Heart left ventricle (tissue), 13 donors: Measurements from ENCODE around the gene CMIP.

Experiments
- POLR2A ChIP-seq, 2 donors: fragments of 450-650 bp; IDR thresholded peaks; one replicate each; pipeline ENCODE4 v1.6.1; 2017; ENCODE audit warnings: antibody characterized with exemption in 2 of 2, mild to moderate bottlenecking in 2 of 2, moderate library complexity in 2 of 2
- TF ChIP-seq, protein P1 (sequence below), 12 donors: fragments of 200-600 bp; sonication (generic) in 4 of 12; IDR thresholded peaks; one replicate each; pipeline versions ENCODE4 v1.5.0 to v1.8.0; 2018 to 2022; ENCODE audit warnings: antibody characterized with exemption in 12 of 12, mild to moderate bottlenecking in 5 of 12
- donor health status: ischemic (EF 13 %, LVEDD 7.1; RV severe dilation, severe dysfunction).
- donor health status: DM: no; HTN: yes; CAD: no.
- donor health status: DM: no; HTN: no; CAD: no.
- donor health status: ischemic (EF 25% LVEDD 6.9; RV normal size, moderate dysfunction).
- donor health status: ischemic (EF 25% LVEDD 5.7; RV mildly dilated, moderate dysfunction).
- donor health status: ischemic (EF 35%, LVEDD 5.7; RV mildly dilated, moderate dysfunction).
- donor health status: nonischemic (EF 11% LVEDD 7.7; RV severe dilation, severe dysfunction).
- donor health status: DM: yes; HTN: yes; CAD: no.
- donor health status: PGD.
- donor health status: ischemic (EF 29% LVEDD 5.4; RV normal size, mild dysfunction).
- donor health status: nonischemic (EF 23%, LVEDD 6.1; RV moderate dilation, normal function).

DNA sequence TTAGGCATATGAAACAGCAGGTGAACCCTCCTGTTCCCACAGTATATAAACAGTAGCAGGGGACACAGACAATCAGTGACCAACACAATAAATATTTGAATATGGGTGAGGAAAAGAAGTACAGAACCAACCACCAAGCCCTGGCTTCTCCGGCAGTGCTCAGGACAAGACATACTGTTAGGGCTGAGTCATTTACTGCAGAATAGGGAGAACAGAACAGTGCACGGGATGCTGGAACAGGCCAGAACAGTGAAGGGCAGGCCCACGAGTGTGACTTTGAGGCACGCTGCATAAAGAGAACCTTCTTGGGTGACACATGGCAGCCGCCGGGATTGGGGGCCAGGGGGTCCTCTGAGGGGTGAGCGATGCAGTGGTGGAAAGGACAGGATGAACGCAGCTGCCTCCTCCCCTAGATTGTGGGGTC, 160.4 kb downstream of the CMIP start:
- TF ChIP-seq, protein P1, sequence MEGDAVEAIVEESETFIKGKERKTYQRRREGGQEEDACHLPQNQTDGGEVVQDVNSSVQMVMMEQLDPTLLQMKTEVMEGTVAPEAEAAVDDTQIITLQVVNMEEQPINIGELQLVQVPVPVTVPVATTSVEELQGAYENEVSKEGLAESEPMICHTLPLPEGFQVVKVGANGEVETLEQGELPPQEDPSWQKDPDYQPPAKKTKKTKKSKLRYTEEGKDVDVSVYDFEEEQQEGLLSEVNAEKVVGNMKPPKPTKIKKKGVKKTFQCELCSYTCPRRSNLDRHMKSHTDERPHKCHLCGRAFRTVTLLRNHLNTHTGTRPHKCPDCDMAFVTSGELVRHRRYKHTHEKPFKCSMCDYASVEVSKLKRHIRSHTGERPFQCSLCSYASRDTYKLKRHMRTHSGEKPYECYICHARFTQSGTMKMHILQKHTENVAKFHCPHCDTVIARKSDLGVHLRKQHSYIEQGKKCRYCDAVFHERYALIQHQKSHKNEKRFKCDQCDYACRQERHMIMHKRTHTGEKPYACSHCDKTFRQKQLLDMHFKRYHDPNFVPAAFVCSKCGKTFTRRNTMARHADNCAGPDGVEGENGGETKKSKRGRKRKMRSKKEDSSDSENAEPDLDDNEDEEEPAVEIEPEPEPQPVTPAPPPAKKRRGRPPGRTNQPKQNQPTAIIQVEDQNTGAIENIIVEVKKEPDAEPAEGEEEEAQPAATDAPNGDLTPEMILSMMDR (IDR thresholded peaks at IDR 0.05): no peak
- no peak for TF ChIP-seq POLR2A (IDR thresholded peaks at IDR 0.05)
